Ishikawa (cell line): ENCODE measurements around the gene OXLD1.

Experiments
- CEBPB ChIP-seq: IDR thresholded peaks from 2 replicates; pipeline ENCODE4 v1.6.1; 2012
- CREB1 ChIP-seq: IDR thresholded peaks from 2 replicates; pipeline ENCODE4 v1.6.1; 2012; ENCODE audit warnings: low read depth
- EGR1 ChIP-seq: IDR thresholded peaks from 2 replicates; pipeline ENCODE4 v1.6.1; 2012
- EP300 ChIP-seq: IDR thresholded peaks from 2 replicates; pipeline ENCODE4 v1.6.1; 2012; ENCODE audit warnings: borderline replicate concordance
- FOXM1 ChIP-seq: IDR thresholded peaks from 2 replicates; pipeline ENCODE4 v1.6.1; 2012; ENCODE audit warnings: low read depth, borderline replicate concordance
- MAX ChIP-seq: IDR thresholded peaks from 2 replicates; pipeline ENCODE4 v1.6.1; 2012
- NFIC ChIP-seq: IDR thresholded peaks from 2 replicates; pipeline ENCODE4 v1.6.1; 2012
- RAD21 ChIP-seq: IDR thresholded peaks from 2 replicates; pipeline ENCODE4 v1.6.1; 2012; ENCODE audit warnings: low read depth
- REST ChIP-seq: IDR thresholded peaks from 2 replicates; pipeline ENCODE4 v1.6.1; 2012; ENCODE audit warnings: low read depth, mild to moderate bottlenecking
- TAF1 ChIP-seq: IDR thresholded peaks from 2 replicates; pipeline ENCODE4 v1.6.1; 2012; ENCODE audit warnings: low read depth, mild to moderate bottlenecking
- TCF12 ChIP-seq: IDR thresholded peaks from 2 replicates; pipeline ENCODE4 v1.6.1; 2012; ENCODE audit warnings: low read depth
- TEAD4 ChIP-seq: IDR thresholded peaks from 2 replicates; pipeline ENCODE4 v1.6.1; 2012
- USF1 ChIP-seq: IDR thresholded peaks from 2 replicates; pipeline ENCODE4 v1.6.1; 2012
- YY1 ChIP-seq: IDR thresholded peaks from 2 replicates; pipeline ENCODE4 v1.6.1; 2012; ENCODE audit warnings: low read depth
- ZBTB7A ChIP-seq: IDR thresholded peaks from 2 replicates; pipeline ENCODE4 v1.6.1; 2012; ENCODE audit warnings: low read depth

OXLD1 gene

GRCh38 chr17:81707725-81708646, 41.6 kb upstream of the OXLD1 start:
- TF ChIP-seq YY1: no peak
- no peak for TF ChIP-seq MAX
- no peak for TF ChIP-seq TCF12
- TF ChIP-seq CEBPB: no peak
- no peak for TF ChIP-seq FOXM1
- no peak for TF ChIP-seq ZBTB7A
- no peak for TF ChIP-seq CREB1
- TF ChIP-seq NFIC: no peak
- TF ChIP-seq RAD21: no peak
- TF ChIP-seq REST: no peak
- TF ChIP-seq TEAD4: no peak
- no peak for TF ChIP-seq EP300
- no peak for TF ChIP-seq USF1

- TF ChIP-seq YY1 (no peak), TCF12 (no peak), RAD21 (no peak), EGR1 (no peak), EP300 (no peak), TEAD4 (no peak), FOXM1 (no peak), NFIC (no peak), MAX (no peak), ZBTB7A (no peak), TAF1 (no peak), REST (no peak)
These were observed 40.6 kb upstream of the OXLD1 start for GRCh38 chr17:81706757-81707624.

- no peak for TF ChIP-seq RAD21
- no peak for TF ChIP-seq EP300
- no peak for TF ChIP-seq TEAD4
- no peak for TF ChIP-seq USF1
- no peak for TF ChIP-seq YY1
- TF ChIP-seq ZBTB7A: no peak
- TF ChIP-seq TCF12: no peak
- TF ChIP-seq EGR1: no peak
- TF ChIP-seq MAX: no peak
- TF ChIP-seq NFIC: no peak
- no peak for TF ChIP-seq FOXM1
- TF ChIP-seq REST: no peak
- TF ChIP-seq CEBPB: no peak
- no peak for TF ChIP-seq CREB1
- TF ChIP-seq TAF1: no peak
These were observed 39.8 kb upstream of the OXLD1 start for GRCh38 chr17:81706232-81706611.
